GF-D8 (cell line): ENCODE data around the gene CXCL9.
"Not testable (repeated sequence)": the region's sequence is repeated elsewhere in the genome, so short reads cannot be mapped to it uniquely, and the experiment has no call there.

ENCODE experiments used
- DNase-seq: peaks from one replicate; lab custom pipeline; 2025; lab: John Stamatoyannopoulos, UW

Gene CXCL9

GRCh38 chr4:75954811-75955210 lies 52.5 kb downstream of the CXCL9 start:
- DNase-seq, result not testable (repeated sequence)

GRCh38 chr4:75953509-75953908 lies 53.8 kb downstream of the CXCL9 start:
- DNase-seq, result no peak
